ENCODE results near the gene RUNX2. TPM values are rescaled to one million over a fixed set of nuclear protein-coding genes. Genes with fewer than 3 reads are reported as not detected.

RUNX2 gene
- total and polyA plus RNA-seq, 8 donors, result 0.80 to 18.7 (median 2.7) TPM; not detected in 1

DNA sequence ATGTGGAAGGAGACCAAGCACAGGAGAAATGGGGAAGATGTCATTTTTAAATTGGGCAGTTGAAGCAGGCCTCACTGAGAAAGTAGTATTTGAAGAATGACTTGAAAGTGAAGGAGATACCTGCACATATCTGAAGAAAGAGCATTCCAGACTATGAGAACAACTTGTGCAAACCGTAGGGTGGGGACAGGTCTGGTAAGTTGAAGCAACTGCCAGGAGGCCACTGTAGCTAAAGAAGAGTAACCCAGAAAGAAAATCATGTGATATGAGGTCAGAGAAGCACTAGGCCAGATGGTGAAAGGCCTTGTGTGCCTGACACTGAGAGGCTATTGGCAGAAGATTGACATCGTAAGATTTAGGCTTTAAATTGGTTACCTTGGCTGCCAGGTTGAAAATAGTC lies 54.3 kb downstream of the RUNX2 start:
- intact Hi-C loops (cut with DNase I; ENCODE audit: low total_unique reads), result no loop called here
- peaks cover 5 to 11% (median 8%) of the 10 kb centered on the region in 4 donors for H3K4me1 ChIP-seq
- H3K36me3 ChIP-seq, result no peaks in the 10 kb centered on the region
- H3K27ac ChIP-seq, result no peak overlapping the region
- H3K4me3 ChIP-seq, result no peak overlapping the region
- no peaks in the 10 kb centered on the region for H3K9me3 ChIP-seq
- WGBS, 5 donors, result 83 to 93% (median 85%) methylated on average over 2 of the region's 2 CpGs
- H3K27me3 ChIP-seq, result no peaks in the 10 kb centered on the region
- DNase-seq, result no peak
- TF ChIP-seq, protein P1, sequence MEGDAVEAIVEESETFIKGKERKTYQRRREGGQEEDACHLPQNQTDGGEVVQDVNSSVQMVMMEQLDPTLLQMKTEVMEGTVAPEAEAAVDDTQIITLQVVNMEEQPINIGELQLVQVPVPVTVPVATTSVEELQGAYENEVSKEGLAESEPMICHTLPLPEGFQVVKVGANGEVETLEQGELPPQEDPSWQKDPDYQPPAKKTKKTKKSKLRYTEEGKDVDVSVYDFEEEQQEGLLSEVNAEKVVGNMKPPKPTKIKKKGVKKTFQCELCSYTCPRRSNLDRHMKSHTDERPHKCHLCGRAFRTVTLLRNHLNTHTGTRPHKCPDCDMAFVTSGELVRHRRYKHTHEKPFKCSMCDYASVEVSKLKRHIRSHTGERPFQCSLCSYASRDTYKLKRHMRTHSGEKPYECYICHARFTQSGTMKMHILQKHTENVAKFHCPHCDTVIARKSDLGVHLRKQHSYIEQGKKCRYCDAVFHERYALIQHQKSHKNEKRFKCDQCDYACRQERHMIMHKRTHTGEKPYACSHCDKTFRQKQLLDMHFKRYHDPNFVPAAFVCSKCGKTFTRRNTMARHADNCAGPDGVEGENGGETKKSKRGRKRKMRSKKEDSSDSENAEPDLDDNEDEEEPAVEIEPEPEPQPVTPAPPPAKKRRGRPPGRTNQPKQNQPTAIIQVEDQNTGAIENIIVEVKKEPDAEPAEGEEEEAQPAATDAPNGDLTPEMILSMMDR (IDR thresholded peaks at IDR 0.05), result no peak
- no peak for TF ChIP-seq POLR2A (IDR thresholded peaks at IDR 0.05)

DNA sequence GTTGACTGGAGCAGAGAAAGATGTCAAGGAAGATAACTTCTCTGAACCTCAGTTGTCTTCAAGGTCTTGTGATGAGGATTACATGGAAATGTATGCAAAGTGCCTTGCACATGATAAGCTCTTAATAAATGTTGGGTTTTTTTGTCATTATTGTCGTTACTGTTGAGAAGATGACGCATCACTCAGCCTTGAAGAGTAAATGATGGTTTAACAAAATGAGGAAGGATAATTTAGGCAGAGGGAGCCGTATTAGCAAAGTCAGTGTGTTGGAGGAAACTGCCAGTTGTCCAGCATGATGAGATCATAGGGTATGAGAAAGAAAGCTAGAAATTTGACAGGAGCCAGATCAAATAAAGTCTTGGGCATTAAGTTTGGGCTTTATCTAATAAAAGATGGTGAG lies 58.4 kb downstream of the RUNX2 start:
- intact Hi-C loops (cut with DNase I; ENCODE audit: low total_unique reads), result no loop called here
- no peaks in the 10 kb centered on the region for H3K4me1 ChIP-seq
- TF ChIP-seq EP300 (IDR thresholded peaks at IDR 0.05), result no peak
- no peak for TF ChIP-seq POLR2AphosphoS5 (IDR thresholded peaks at IDR 0.05)
- TF ChIP-seq, protein P1 (IDR thresholded peaks at IDR 0.05), result no peak
- TF ChIP-seq POLR2A (IDR thresholded peaks at IDR 0.05), result no peak
- H3K4me3 ChIP-seq, result no peak overlapping the region
- no peaks in the 10 kb centered on the region for H3K27me3 ChIP-seq
- no peak overlapping the region for H3K27ac ChIP-seq
- 83 to 93% (median 86%) methylated on average over 3 of the region's 3 CpGs for WGBS, 5 donors
- H3K36me3 ChIP-seq, result no peaks in the 10 kb centered on the region
- DNase-seq, result no peak
- H3K9me3 ChIP-seq, result no peaks in the 10 kb centered on the region

DNA sequence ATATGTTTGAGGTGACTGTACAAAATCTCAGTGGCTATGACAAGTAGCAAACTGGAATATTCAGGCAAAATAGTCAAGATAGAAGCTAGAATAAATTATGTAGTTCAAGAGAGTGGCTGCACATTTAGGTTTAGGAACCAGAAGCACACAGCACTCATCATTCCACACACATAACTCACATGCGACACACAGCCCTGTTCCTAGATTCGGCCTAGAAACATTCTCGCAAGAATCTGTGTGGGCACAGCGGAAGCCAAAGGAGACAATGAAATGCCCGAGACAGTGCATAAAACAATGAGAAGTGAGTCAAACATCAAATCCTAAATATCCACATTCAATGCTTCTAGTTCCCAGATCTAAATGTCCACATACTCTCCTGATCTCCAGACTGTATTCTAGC lies 59.1 kb downstream of the RUNX2 start:
- no peaks in the 10 kb centered on the region for H3K27me3 ChIP-seq
- H3K36me3 ChIP-seq, result no peaks in the 10 kb centered on the region
- H3K27ac ChIP-seq, result no peak overlapping the region
- intact Hi-C loops (cut with DNase I; ENCODE audit: low total_unique reads), result no loop called here
- DNase-seq, result no peak
- H3K4me3 ChIP-seq, result no peak overlapping the region
- no peaks in the 10 kb centered on the region for H3K4me1 ChIP-seq
- TF ChIP-seq POLR2AphosphoS5 (IDR thresholded peaks at IDR 0.05), result no peak
- no peaks in the 10 kb centered on the region for H3K9me3 ChIP-seq
- 97 to 99% (median 97%) methylated on average over 5 of the region's 5 CpGs for WGBS, 5 donors

DNA sequence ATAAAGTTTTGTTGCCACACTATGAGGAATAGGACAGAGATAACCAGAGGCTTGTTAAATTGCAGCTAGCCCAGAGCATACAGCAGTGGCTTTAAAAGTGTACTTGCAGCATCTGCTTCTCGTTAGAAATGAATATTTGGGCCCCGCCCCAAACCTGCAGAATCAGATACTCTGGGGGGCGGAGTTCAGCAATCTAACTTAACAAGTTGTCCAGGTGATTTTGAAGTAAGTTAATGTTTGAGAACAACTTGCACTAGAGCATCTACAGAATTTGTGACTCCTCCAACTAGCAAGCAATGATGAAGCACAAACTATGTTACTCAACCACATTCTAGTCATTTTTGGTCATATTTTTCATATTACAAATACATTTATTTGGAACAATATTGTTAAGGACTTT lies 60.2 kb downstream of the RUNX2 start:
- intact Hi-C loops (cut with DNase I; ENCODE audit: low total_unique reads), result no loop called here
- no peaks in the 10 kb centered on the region for H3K36me3 ChIP-seq
- H3K4me1 ChIP-seq, result no peaks in the 10 kb centered on the region
- H3K9me3 ChIP-seq, result no peaks in the 10 kb centered on the region
- DNase-seq, result no peak
- TF ChIP-seq POLR2A (IDR thresholded peaks at IDR 0.05) (no peak), EP300 (IDR thresholded peaks at IDR 0.05) (no peak), POLR2AphosphoS5 (IDR thresholded peaks at IDR 0.05) (no peak)
- TF ChIP-seq, protein P1 (IDR thresholded peaks at IDR 0.05), result no peak
- H3K4me3 ChIP-seq, result no peak overlapping the region
- 40 to 57% (median 54%) methylated on average over 3 of the region's 3 CpGs for WGBS, 5 donors
- H3K27me3 ChIP-seq, result no peaks in the 10 kb centered on the region
- H3K27ac ChIP-seq, result no peak overlapping the region

DNA sequence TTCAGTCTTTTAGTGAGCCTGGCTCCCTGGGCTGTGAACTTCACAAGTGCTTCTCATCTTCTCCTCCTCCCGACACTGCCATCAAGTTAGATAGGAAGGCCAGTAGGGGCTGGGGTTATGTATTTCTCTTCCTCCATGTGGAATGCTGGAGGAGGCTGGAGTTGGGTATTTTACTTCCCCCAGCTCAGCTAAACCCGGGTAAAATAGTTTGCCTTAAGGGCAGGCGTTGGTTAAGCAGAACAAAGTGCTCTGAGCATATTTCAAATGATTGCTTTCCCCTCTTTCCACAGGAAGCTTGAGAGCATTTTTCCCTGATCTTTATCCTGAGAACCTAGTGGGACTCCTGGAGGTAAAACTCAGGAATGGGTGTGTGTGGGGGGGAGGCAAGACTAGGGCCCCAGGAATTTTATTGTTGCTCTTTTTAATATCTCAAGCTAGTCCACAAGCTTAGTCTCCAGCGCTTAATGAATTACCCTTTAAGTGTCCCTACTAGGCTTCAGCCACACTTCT lies 66.5 kb downstream of the RUNX2 start:
- 88 to 95% (median 90%) methylated on average over 4 of the region's 4 CpGs for WGBS, 5 donors
- intact Hi-C loops (cut with DNase I; ENCODE audit: low total_unique reads), result no loop called here

More for the DNA sequence above, 66.5 kb downstream of the RUNX2 start:
- TF ChIP-seq EP300 (IDR thresholded peaks at IDR 0.05) (no peak), POLR2AphosphoS5 (IDR thresholded peaks at IDR 0.05) (no peak), POLR2A (IDR thresholded peaks at IDR 0.05) (no peak)
- TF ChIP-seq, protein P1 (IDR thresholded peaks at IDR 0.05), result no peak
- Histone ChIP-seq H3K9me3 (no peaks in the 10 kb centered on the region), H3K36me3 (no peaks in the 10 kb centered on the region), H3K27me3 (no peaks in the 10 kb centered on the region), H3K4me3 (no peak overlapping the region), H3K27ac (no peak overlapping the region), H3K4me1 (no peaks in the 10 kb centered on the region)
- DNase-seq, result no peak

Measured in stomach (tissue), 9 donors.